HEK293 (cell line): ENCODE data around the gene FKBP4.

Experiments used
- CTCF ChIA-PET: fragments of 350-600 bp; formaldehyde crosslinking; extraction: SDS; loops from one replicate; lab custom pipeline; 2021; ENCODE audit warnings: antibody characterized with exemption; lab: Yijun Ruan, JAX
- POLR2A ChIA-PET: fragments of 300-600 bp; formaldehyde crosslinking; extraction: SDS; loops from one replicate; lab custom pipeline; 2020; ENCODE audit warnings: antibody characterized with exemption, inconsistent platforms; lab: Yijun Ruan, JAX
- H3K27ac ChIP-seq: fragments of 200-500 bp; sonication (Bioruptor generic); 2 replicates; pipeline ENCODE4 v1.5.1; 2014; ENCODE audit warnings: low read depth, low read length, control low read depth, inconsistent platforms; ENCODE audit errors: extremely low read depth
- H3K36me3 ChIP-seq, 2 experiments: fragments of 200-500 bp in 1 of 2; sonication (Bioruptor generic) in 1 of 2; 1 replicate in 1 of 2; 2 replicates in 1 of 2; pipeline ENCODE4 v1.5.1; 2014 to 2017; ENCODE audit warnings: inconsistent platforms in 2 of 2, low read length in 2 of 2; ENCODE audit not compliant: control insufficient read depth in 2 of 2, insufficient read depth in 1 of 2
- H3K4me1 ChIP-seq: fragments of 200-500 bp; sonication (Bioruptor generic); 2 replicates; pipeline ENCODE4 v1.5.1; 2014; ENCODE audit warnings: mild to moderate bottlenecking, low read length, inconsistent platforms; ENCODE audit not compliant: control insufficient read depth, insufficient read depth
- H3K4me3 ChIP-seq: 2 replicates; pipeline ENCODE4 v1.5.1; 2011; ENCODE audit warnings: low read depth, mild to moderate bottlenecking, control low read depth, low read length, moderate library complexity
- H3K9me3 ChIP-seq: fragments of 200-500 bp; sonication (Bioruptor generic); 2 replicates; pipeline ENCODE4 v1.5.1; 2014; ENCODE audit warnings: low read depth, low read length, inconsistent platforms; ENCODE audit not compliant: control insufficient read depth, insufficient read depth
- ELK4 ChIP-seq: IDR thresholded peaks from 2 replicates; pipeline ENCODE4 v1.6.1; 2011; ENCODE audit warnings: mild to moderate bottlenecking, low read depth, low read length, borderline replicate concordance
- GLI2 ChIP-seq: fragments of 450-650 bp; formaldehyde crosslinking; IDR thresholded peaks from 2 replicates; pipeline ENCODE4; 2017; ENCODE audit warnings: missing biosample characterization, missing genetic modification characterization, low read depth, borderline replicate concordance
- OSR2 ChIP-seq: fragments of 450-650 bp; formaldehyde crosslinking; IDR thresholded peaks from 2 replicates; pipeline ENCODE4 v1.5.1; 2016; ENCODE audit warnings: missing biosample characterization, missing genetic modification characterization
- OVOL3 ChIP-seq: fragments of 450-650 bp; formaldehyde crosslinking; IDR thresholded peaks from 2 replicates; pipeline ENCODE4 v1.5.1; 2016; ENCODE audit warnings: missing biosample characterization, missing genetic modification characterization
- PATZ1 ChIP-seq: fragments of 450-650 bp; formaldehyde crosslinking; IDR thresholded peaks from 2 replicates; pipeline ENCODE4 v1.5.1; 2016; ENCODE audit warnings: missing biosample characterization, missing genetic modification characterization
- WT1 ChIP-seq: fragments of 450-650 bp; formaldehyde crosslinking; IDR thresholded peaks from 2 replicates; pipeline ENCODE4 v1.5.1; 2016; ENCODE audit warnings: missing biosample characterization, missing genetic modification characterization
- ZBTB17 ChIP-seq: fragments of 450-650 bp; formaldehyde crosslinking; IDR thresholded peaks from 2 replicates; pipeline ENCODE4 v1.5.1; 2016; ENCODE audit warnings: missing biosample characterization, missing genetic modification characterization
- ZBTB20 ChIP-seq: fragments of 450-650 bp; formaldehyde crosslinking; IDR thresholded peaks from 2 replicates; pipeline ENCODE4 v1.5.1; 2016; ENCODE audit warnings: missing biosample characterization, missing genetic modification characterization
- ZBTB8A ChIP-seq: fragments of 450-650 bp; formaldehyde crosslinking; IDR thresholded peaks from 2 replicates; pipeline ENCODE4 v1.5.1; 2016; ENCODE audit warnings: missing biosample characterization, missing genetic modification characterization
- ZNF114 ChIP-seq: fragments of 450-650 bp; formaldehyde crosslinking; IDR thresholded peaks from 2 replicates; pipeline ENCODE4 v1.5.0; 2017; ENCODE audit warnings: missing biosample characterization, missing genetic modification characterization
- ZNF148 ChIP-seq: fragments of 450-650 bp; formaldehyde crosslinking; IDR thresholded peaks from 2 replicates; pipeline ENCODE4 v1.5.0; 2017; ENCODE audit warnings: missing biosample characterization, missing genetic modification characterization, borderline replicate concordance
- ZNF184 ChIP-seq: fragments of 450-650 bp; IDR thresholded peaks from 2 replicates; pipeline ENCODE4 v1.5.1; 2018; ENCODE audit warnings: missing biosample characterization, mild to moderate bottlenecking, missing genetic modification characterization
- ZNF2 ChIP-seq: fragments of 450-650 bp; formaldehyde crosslinking; IDR thresholded peaks from 2 replicates; pipeline ENCODE4 v1.5.1; 2016; ENCODE audit warnings: missing biosample characterization, missing genetic modification characterization
- ZNF23 ChIP-seq: fragments of 450-650 bp; formaldehyde crosslinking; IDR thresholded peaks from 2 replicates; pipeline ENCODE4 v1.5.1; 2016; ENCODE audit warnings: missing biosample characterization, missing genetic modification characterization, borderline replicate concordance
- ZNF24 ChIP-seq: fragments of 450-650 bp; formaldehyde crosslinking; IDR thresholded peaks from 2 replicates; pipeline ENCODE4 v1.5.1; 2016; ENCODE audit warnings: missing biosample characterization, missing genetic modification characterization
- ZNF350 ChIP-seq: fragments of 450-650 bp; formaldehyde crosslinking; IDR thresholded peaks from 2 replicates; pipeline ENCODE4 v1.5.0; 2017; ENCODE audit warnings: missing biosample characterization, mild to moderate bottlenecking, missing genetic modification characterization
- ZNF404 ChIP-seq: fragments of 450-650 bp; formaldehyde crosslinking; IDR thresholded peaks from 2 replicates; pipeline ENCODE4 v1.5.1; 2017; ENCODE audit warnings: missing biosample characterization, missing genetic modification characterization
- ZNF473 ChIP-seq: fragments of 450-650 bp; formaldehyde crosslinking; IDR thresholded peaks from 2 replicates; pipeline ENCODE4 v1.5.1; 2017; ENCODE audit warnings: missing biosample characterization, missing genetic modification characterization
- ZNF510 ChIP-seq: fragments of 450-650 bp; formaldehyde crosslinking; IDR thresholded peaks from 2 replicates; pipeline ENCODE4 v1.5.1; 2018; ENCODE audit warnings: mild to moderate bottlenecking, missing genetic modification characterization, missing biosample characterization; ENCODE audit not compliant: insufficient replicate concordance
- ZNF555 ChIP-seq: fragments of 450-650 bp; formaldehyde crosslinking; conservative IDR thresholded peaks from 2 replicates; pipeline ENCODE4 v1.5.1; 2017; ENCODE audit warnings: missing biosample characterization, mild to moderate bottlenecking, missing genetic modification characterization, inconsistent platforms
- ZNF624 ChIP-seq: fragments of 450-650 bp; formaldehyde crosslinking; IDR thresholded peaks from 2 replicates; pipeline ENCODE4 v1.5.1; 2017; ENCODE audit warnings: missing biosample characterization, missing genetic modification characterization
- ZNF654 ChIP-seq: fragments of 450-650 bp; formaldehyde crosslinking; IDR thresholded peaks from 2 replicates; pipeline ENCODE4 v1.5.1; 2016; ENCODE audit warnings: low read depth, missing biosample characterization, missing genetic modification characterization
- ZNF660 ChIP-seq: fragments of 450-650 bp; IDR thresholded peaks from 2 replicates; pipeline ENCODE4 v1.5.1; 2018; ENCODE audit warnings: missing biosample characterization, mild to moderate bottlenecking, missing genetic modification characterization
- ZNF664 ChIP-seq: fragments of 450-650 bp; formaldehyde crosslinking; IDR thresholded peaks from 2 replicates; pipeline ENCODE4 v1.5.1; 2016; ENCODE audit warnings: missing biosample characterization, missing genetic modification characterization
- ZNF692 ChIP-seq: fragments of 450-650 bp; formaldehyde crosslinking; IDR thresholded peaks from 2 replicates; pipeline ENCODE4 v1.5.1; 2016; ENCODE audit warnings: missing biosample characterization, missing genetic modification characterization
- ZNF785 ChIP-seq: fragments of 450-650 bp; formaldehyde crosslinking; IDR thresholded peaks from 2 replicates; pipeline ENCODE4 v1.5.1; 2016; ENCODE audit warnings: missing biosample characterization, missing genetic modification characterization
- ZSCAN4 ChIP-seq: fragments of 450-650 bp; formaldehyde crosslinking; IDR thresholded peaks from 2 replicates; pipeline ENCODE4 v1.5.1; 2017; ENCODE audit warnings: missing biosample characterization, missing genetic modification characterization

The FKBP4 gene

GRCh38 chr12:2845280-2845679, 50.5 kb downstream of the FKBP4 start (continued):
- TF ChIP-seq ZNF692 (tag by site-specific recombination), result no peak

- Histone ChIP-seq H3K9me3 (no peaks in the 10 kb centered on the region), H3K4me3 (no peak overlapping the region), H3K4me1 (no peaks in the 10 kb centered on the region), H3K36me3 (peaks cover 0 to 2% of the 10 kb centered on the region in 2 experiments; a peak in 2 of 3 replicates), H3K27ac (no peak overlapping the region)
- TF ChIP-seq ZNF473 (tag by site-specific recombination) (no peak), ZNF114 (tag by site-specific recombination) (no peak), OVOL3 (no peak), ELK4 (no peak), GLI2 (tag by site-specific recombination) (no peak), ZNF2 (tag by site-specific recombination) (no peak), ZNF23 (tag by site-specific recombination) (no peak), ZNF654 (no peak), ZNF664 (no peak)
- CTCF ChIA-PET, result interaction anchor here (0.7 to 1.4 kb wide), 4 partner anchors 9 to 459 kb away, joined by 3 to 10 read pairs (median 4); no protein-coding TSS in a partner anchor
- POLR2A ChIA-PET, result no interaction called here
These were observed 57.2 kb downstream of the FKBP4 start for GRCh38 chr12:2851931-2852330.

GRCh38 chr12:2853626-2854025, 58.9 kb downstream of the FKBP4 start:
- Histone ChIP-seq H3K27ac (no peak overlapping the region), H3K9me3 (no peaks in the 10 kb centered on the region), H3K36me3 (peaks cover 2 to 16% of the 10 kb centered on the region in 2 experiments), H3K4me1 (no peaks in the 10 kb centered on the region), H3K4me3 (no peak overlapping the region)
- ChIA-PET POLR2A (interaction anchor here (1.0 to 1.7 kb wide), 3 partner anchors 8 to 37 kb away, joined by 4 to 7 read pairs (median 6); partner anchors contain the start of gene TULP3), CTCF (interaction anchor here (0.6 to 2.2 kb wide), 26 partner anchors 8 to 302 kb away, joined by 3 to 20 read pairs (median 4); no protein-coding TSS in a partner anchor)
- TF ChIP-seq ZNF148 (tag by site-specific recombination) (no peak), ZNF24 (0 out of 2 replicates have a peak, but pooled peaks have one; percentile 38), ZSCAN4 (tag by site-specific recombination) (no peak), ZNF350 (tag by site-specific recombination) (no peak), ZNF660 (tag by site-specific recombination) (no peak), ZNF654 (peak; percentile 36; the same call in 1 of the 2 replicates), ZNF510 (tag by site-specific recombination) (no peak), PATZ1 (tag by site-specific recombination) (0 out of 2 replicates have a peak, but pooled peaks have one; percentile 14), ZNF404 (tag by site-specific recombination) (no peak), ZNF184 (tag by site-specific recombination) (no peak), ZBTB17 (tag by site-specific recombination) (0 out of 2 replicates have a peak, but pooled peaks have one; percentile 39), ZNF555 (tag by site-specific recombination) (no peak), OSR2 (tag by site-specific recombination) (no peak), ZBTB20 (no peak), ZNF624 (no peak), WT1 (tag by site-specific recombination) (no peak), ZBTB8A (no peak), ZNF785 (tag by site-specific recombination) (no peak)
